H1 (cell line): ENCODE measurements around the gene GALNT17. TPM values are rescaled to one million over a fixed set of nuclear protein-coding genes. Genes with fewer than 3 reads are reported as not detected.

Experiments
- CTCF ChIA-PET: fragments of 300-600 bp; sonication (Branson Sonifier 250); formaldehyde crosslinking; loops from one replicate; lab custom pipeline; 2021; ENCODE audit not compliant: partially characterized antibody; lab: Charles Lee
- POLR2A ChIA-PET: fragments of 300-600 bp; sonication (Branson Sonifier 250); formaldehyde crosslinking; loops from one replicate; lab custom pipeline; 2021; ENCODE audit warnings: inconsistent platforms; ENCODE audit not compliant: partially characterized antibody; lab: Charles Lee
- DNase-seq, 2 experiments: peaks; one replicate each; pipeline versions ENCODE4 v3.0.0 to v3.0.0-alpha.2; 2010 to 2022; ENCODE audit warnings: low spot score in 2 of 2, low read depth in 1 of 2, mixed read lengths in 1 of 2
- FAIRE-seq: peaks from 2 replicates; lab custom pipeline; 2011; peaks lifted over from hg19 to GRCh38; lab: Jason Lieb, UNC
- H2AFZ ChIP-seq: 2 replicates; pipeline ENCODE4 v1.8.1; 2012; ENCODE audit warnings: low read length, inconsistent platforms
- H2AK5ac ChIP-seq: 2 replicates; pipeline ENCODE4 v1.6.1; 2013; ENCODE audit warnings: low read depth, low read length
- H2BK120ac ChIP-seq: replicated peaks from 2 replicates; pipeline ENCODE3; 2013; ENCODE audit warnings: low read depth, low read length, inconsistent platforms
- H2BK12ac ChIP-seq: 2 replicates; pipeline ENCODE4 v1.6.1; 2013; ENCODE audit warnings: low read depth, low read length
- H2BK15ac ChIP-seq: 2 replicates; pipeline ENCODE4 v1.6.1; 2013; ENCODE audit warnings: low read length
- H2BK20ac ChIP-seq: 2 replicates; pipeline ENCODE4 v1.6.1; 2013; ENCODE audit warnings: low read length
- H2BK5ac ChIP-seq: 2 replicates; pipeline ENCODE4 v1.6.1; 2013; ENCODE audit warnings: low read depth, low read length
- H3K14ac ChIP-seq: 2 replicates; pipeline ENCODE4 v1.6.1; 2013; ENCODE audit warnings: inconsistent platforms; ENCODE audit not compliant: insufficient read length
- H3K18ac ChIP-seq: 2 replicates; pipeline ENCODE4 v1.6.1; 2013; ENCODE audit warnings: low read length; ENCODE audit errors: extremely low read depth
- H3K23ac ChIP-seq: 2 replicates; pipeline ENCODE4 v1.6.1; 2013; ENCODE audit warnings: inconsistent platforms; ENCODE audit not compliant: insufficient read length
- H3K23me2 ChIP-seq: 2 replicates; pipeline ENCODE4 v1.6.1; 2013; ENCODE audit warnings: low read depth, low read length
- H3K27ac ChIP-seq: 2 replicates; pipeline ENCODE4 v1.6.1; 2011; ENCODE audit warnings: low read depth, low read length, inconsistent platforms
- H3K27me3 ChIP-seq, 4 experiments: replicated peaks in 1 of 4; 1 replicate in 1 of 4; 2 replicates in 3 of 4; pipeline versions ENCODE4 v1.6.1 to v1.8.1; 2011 to 2013; ENCODE audit warnings: low read length in 3 of 4, mild to moderate bottlenecking in 3 of 4, inconsistent platforms in 2 of 4, mixed read lengths in 2 of 4, moderate library complexity in 1 of 4; ENCODE audit not compliant: control insufficient read depth in 3 of 4, insufficient read depth in 3 of 4; ENCODE audit errors: extremely low read depth in 1 of 4
- H3K36me3 ChIP-seq, 4 experiments: 2 replicates each; pipeline versions ENCODE4 v1.6.1 to v1.8.1; 2011 to 2013; ENCODE audit warnings: mild to moderate bottlenecking in 4 of 4, low read length in 3 of 4, moderate library complexity in 2 of 4, control low read depth in 1 of 4, inconsistent platforms in 1 of 4; ENCODE audit not compliant: insufficient read depth in 4 of 4, control insufficient read depth in 2 of 4
- H3K4ac ChIP-seq: replicated peaks from 2 replicates; pipeline ENCODE3; 2013; ENCODE audit warnings: low read length, low read depth, mixed read lengths, inconsistent platforms; ENCODE audit not compliant: insufficient read length
- H3K4me1 ChIP-seq, 4 experiments: replicated peaks in 1 of 4; 1 replicate in 1 of 4; 2 replicates in 3 of 4; pipeline versions ENCODE4 v1.6.1 to v1.8.1; 2011 to 2013; ENCODE audit warnings: low read length in 3 of 4, inconsistent platforms in 2 of 4, mixed read lengths in 1 of 4; ENCODE audit not compliant: insufficient read depth in 4 of 4, control insufficient read depth in 3 of 4
- H3K4me2 ChIP-seq, 2 experiments: 2 replicates each; pipeline versions ENCODE4 v1.6.1 to v1.8.1; 2011 to 2013; ENCODE audit warnings: low read depth in 2 of 2, low read length in 2 of 2, control low read depth in 1 of 2, inconsistent platforms in 1 of 2, mild to moderate bottlenecking in 1 of 2; ENCODE audit not compliant: insufficient read depth in 1 of 2
- H3K4me3 ChIP-seq, 4 experiments: fragments of 200-600, 300-600 bp in 1 of 4; sonication (generic), shearing (Covaris generic), sonication (Bioruptor Twin) in 1 of 4; 2 replicates each; pipeline versions ENCODE4 v1.5.1 to v1.8.1; 2011 to 2016; ENCODE audit warnings: low read length in 4 of 4, low read depth in 3 of 4, control low read depth in 2 of 4, inconsistent platforms in 2 of 4, mild to moderate bottlenecking in 2 of 4, mixed read lengths in 1 of 4, moderate library complexity in 1 of 4; ENCODE audit not compliant: insufficient read depth in 2 of 4; ENCODE audit errors: extremely low read depth in 1 of 4
- H3K56ac ChIP-seq: replicated peaks from 2 replicates; pipeline ENCODE3; 2013; ENCODE audit warnings: low read depth, mild to moderate bottlenecking, mixed read lengths, low read length, inconsistent platforms; ENCODE audit not compliant: insufficient read length
- H3K79me1 ChIP-seq: 2 replicates; pipeline ENCODE4 v1.6.1; 2013; ENCODE audit warnings: low read depth, low read length, control low read depth
- H3K79me2 ChIP-seq, 2 experiments: 2 replicates each; pipeline versions ENCODE4 v1.6.1 to v1.8.1; 2012 to 2013; ENCODE audit warnings: low read length in 2 of 2, mild to moderate bottlenecking in 2 of 2, inconsistent platforms in 1 of 2; ENCODE audit not compliant: insufficient read depth in 2 of 2, control insufficient read depth in 1 of 2
- H3K9ac ChIP-seq, 4 experiments: replicated peaks in 1 of 4; 1 replicate in 1 of 4; 2 replicates in 3 of 4; pipeline versions ENCODE4 v1.6.1 to v1.8.1; 2011 to 2013; ENCODE audit warnings: low read depth in 3 of 4, low read length in 3 of 4, control low read depth in 2 of 4, mild to moderate bottlenecking in 2 of 4, moderate library complexity in 2 of 4, inconsistent platforms in 1 of 4; ENCODE audit errors: extremely low read depth in 1 of 4
- H3K9me3 ChIP-seq, 2 experiments: 2 replicates each; pipeline versions ENCODE4 v1.6.1 to v1.8.1; 2012 to 2013; ENCODE audit warnings: mild to moderate bottlenecking in 2 of 2, moderate library complexity in 2 of 2, control low read depth in 1 of 2, inconsistent platforms in 1 of 2, low read depth in 1 of 2, low read length in 1 of 2, mixed read lengths in 1 of 2; ENCODE audit not compliant: insufficient read depth in 2 of 2
- H4K20me1 ChIP-seq, 2 experiments: replicated peaks in 1 of 2; 2 replicates each; pipeline versions ENCODE3 to v1.8.1; 2011 to 2013; ENCODE audit warnings: inconsistent platforms in 2 of 2, low read length in 2 of 2, mild to moderate bottlenecking in 1 of 2; ENCODE audit not compliant: insufficient read depth in 2 of 2, control insufficient read depth in 1 of 2
- H4K5ac ChIP-seq: 2 replicates; pipeline ENCODE4 v1.6.1; 2013; ENCODE audit warnings: low read length, low read depth, mixed read lengths, inconsistent platforms; ENCODE audit not compliant: insufficient read length
- H4K8ac ChIP-seq: 2 replicates; pipeline ENCODE4 v1.8.0; 2013; ENCODE audit warnings: mild to moderate bottlenecking, moderate library complexity, low read length, inconsistent platforms; ENCODE audit not compliant: insufficient read depth; ENCODE audit errors: extremely low read depth
- H4K91ac ChIP-seq: replicated peaks from 2 replicates; pipeline ENCODE3; 2013; ENCODE audit warnings: low read length, mixed read lengths, inconsistent platforms; ENCODE audit not compliant: insufficient read length
- MAFK ChIP-seq: IDR thresholded peaks from 2 replicates; pipeline ENCODE4 v1.6.1; 2012; ENCODE audit warnings: low read depth, mild to moderate bottlenecking, improper control_type of control experiment, low read length
- TCF12 ChIP-seq: IDR thresholded peaks from 2 replicates; pipeline ENCODE4 v1.6.1; 2011; ENCODE audit warnings: low read depth, mild to moderate bottlenecking, low read length
- ZNF274 ChIP-seq: IDR thresholded peaks from 2 replicates; pipeline ENCODE4 v1.7.0; 2012; ENCODE audit warnings: low read length, borderline replicate concordance; ENCODE audit errors: extremely low read depth
- WGBS, 2 experiments: shearing (Covaris generic) in 1 of 2; methylation state at CpG; one replicate each; pipeline versions ENCODE4 v1.1.6 to v1.1.7; 2013 to 2015; ENCODE audit warnings: low lambda C conversion rate in 2 of 2, mixed read lengths in 2 of 2, inconsistent platforms in 1 of 2, low coverage in 1 of 2, missing lambda C conversion rate in 1 of 2; ENCODE audit not compliant: insufficient replicate concordance in 2 of 2, insufficient coverage in 1 of 2, insufficient read length in 1 of 2; ENCODE audit errors: extremely low coverage in 1 of 2, missing lambda C conversion rate in 1 of 2; 5-methylcytosine and 5-hydroxymethylcytosine counted together
- polyA plus RNA-seq, 7 experiments: library from polyadenylated mRNA; depleted of rRNA in 3 of 7; stranded (reverse) in 5 of 7; unstranded in 2 of 7; fragments of >200 nt in 5 of 7; fragments of 200-250 nt in 2 of 7; gene quantifications; 1 replicate in 5 of 7; 2 replicates in 1 of 7; 4 replicates in 1 of 7; pipeline versions ENCODE4 v1.2.1 to v1.2.3, GENCODE V29; 2011 to 2013; ENCODE audit warnings: missing spikeins in 2 of 7, mixed read lengths in 2 of 7
- total RNA-seq: library from RNA; stranded (reverse); fragmentation: NEBNext Ultra II Directional; extraction: Animal tissue kit (Norgen Biotek cat#: 25700); gene quantifications from 2 replicates; pipeline ENCODE4 v1.2.1, GENCODE V29; 2021
- TF ChIP-seq, protein P1 (sequence below): IDR thresholded peaks from 2 replicates; pipeline ENCODE4 v1.6.1; 2012; ENCODE audit warnings: inconsistent platforms

The GALNT17 gene
- total and polyA plus RNA-seq, 2 of the 8 experiments (the other 6 are each of a cell fraction or from before 2014, with no cell fraction given): 37.7 to 47.0 TPM

DNA sequence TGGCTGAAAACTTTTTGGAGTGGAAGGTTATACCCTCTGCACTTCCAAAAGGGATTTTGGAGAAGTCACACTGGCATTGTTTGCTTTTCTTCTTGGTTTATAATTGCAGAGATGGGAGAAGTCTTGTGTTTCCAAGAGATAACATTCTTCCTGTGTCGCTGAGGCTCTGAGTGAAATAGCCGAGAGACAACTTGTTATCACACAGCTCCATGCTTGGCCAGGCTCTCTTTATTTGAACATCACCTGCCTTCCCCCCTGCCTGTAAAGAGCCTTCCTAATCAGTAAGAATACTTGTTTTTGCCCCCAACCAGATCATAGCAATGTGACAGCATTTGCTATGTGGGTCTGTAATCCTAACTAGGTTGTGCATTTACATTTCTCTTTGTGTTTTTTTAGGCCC lies 270.7 kb downstream of the GALNT17 start:
- H4K91ac ChIP-seq: no peak overlapping the region
- H3K18ac ChIP-seq: no peak overlapping the region
- no peak overlapping the region for H2BK12ac ChIP-seq
- H3K23me2 ChIP-seq: no peaks in the 10 kb centered on the region
- no peak overlapping the region for H4K5ac ChIP-seq
- no peak overlapping the region for H3K14ac ChIP-seq
- peaks cover 0 to 13% (median 4%) of the 10 kb centered on the region in 4 experiments; a peak in 3 of 8 replicates for H3K36me3 ChIP-seq
- H2AK5ac ChIP-seq: no peak overlapping the region
- no peak overlapping the region for H2BK20ac ChIP-seq
- H3K4me1 ChIP-seq: peaks cover 0 to 6% (median 2%) of the 10 kb centered on the region in 4 experiments; a peak in 3 of 7 replicates
- peaks cover 4 to 5% of the 10 kb centered on the region in 2 experiments; a peak in 3 of 4 replicates for H3K9me3 ChIP-seq
- H3K9ac ChIP-seq: no peak overlapping the region
- H3K4me3 ChIP-seq: no peak overlapping the region
- H3K4me2 ChIP-seq: no peak overlapping the region
- peaks cover 0 to 14% of the 10 kb centered on the region in 2 experiments; a peak in 1 of 4 replicates for H3K79me2 ChIP-seq
- no peak overlapping the region for H2BK5ac ChIP-seq
- no peak overlapping the region for H4K8ac ChIP-seq
- no peak overlapping the region for H2AFZ ChIP-seq
- no peak overlapping the region for H3K4ac ChIP-seq
- H3K56ac ChIP-seq: no peak overlapping the region
- peak; percentile 48 for FAIRE-seq
- WGBS, 2 experiments: 100% methylated on average over 2 of the region's 2 CpGs; no CpG with 5 or more reads in 1 of the 2 experiments
- DNase-seq: no peak
- no peaks in the 10 kb centered on the region for H4K20me1 ChIP-seq
- ChIA-PET CTCF (interaction anchor here (0.6 kb wide), 1 partner anchor 913 kb away, joined by 4 read pairs; no protein-coding TSS in a partner anchor), POLR2A (no interaction called here)
- H3K23ac ChIP-seq: no peak overlapping the region
- no peak overlapping the region for H2BK120ac ChIP-seq
- H3K27ac ChIP-seq: no peak overlapping the region
- H3K27me3 ChIP-seq: no peaks in the 10 kb centered on the region
- H3K79me1 ChIP-seq: no peaks in the 10 kb centered on the region
- TF ChIP-seq TCF12 (no peak), MAFK (no peak), ZNF274 (no peak)
- TF ChIP-seq, protein P1, sequence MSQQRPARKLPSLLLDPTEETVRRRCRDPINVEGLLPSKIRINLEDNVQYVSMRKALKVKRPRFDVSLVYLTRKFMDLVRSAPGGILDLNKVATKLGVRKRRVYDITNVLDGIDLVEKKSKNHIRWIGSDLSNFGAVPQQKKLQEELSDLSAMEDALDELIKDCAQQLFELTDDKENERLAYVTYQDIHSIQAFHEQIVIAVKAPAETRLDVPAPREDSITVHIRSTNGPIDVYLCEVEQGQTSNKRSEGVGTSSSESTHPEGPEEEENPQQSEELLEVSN: no peak
- no peak overlapping the region for H2BK15ac ChIP-seq
